H54 (cell line): Measurements from ENCODE around the gene PLIN1.

ENCODE experiments used
- DNase-seq: peaks from one replicate; pipeline ENCODE4 v3.0.0; 2011; ENCODE audit warnings: low spot score, mixed read lengths; ENCODE audit not compliant: insufficient read length
- FAIRE-seq: peaks from 3 replicates; lab custom pipeline; 2011; peaks lifted over from hg19 to GRCh38; lab: Jason Lieb, UNC
- POLR2A ChIP-seq: IDR thresholded peaks from 2 replicates; pipeline ENCODE4 v1.6.1; 2011; ENCODE audit warnings: low read depth, mild to moderate bottlenecking, low read length

The PLIN1 gene

DNA sequence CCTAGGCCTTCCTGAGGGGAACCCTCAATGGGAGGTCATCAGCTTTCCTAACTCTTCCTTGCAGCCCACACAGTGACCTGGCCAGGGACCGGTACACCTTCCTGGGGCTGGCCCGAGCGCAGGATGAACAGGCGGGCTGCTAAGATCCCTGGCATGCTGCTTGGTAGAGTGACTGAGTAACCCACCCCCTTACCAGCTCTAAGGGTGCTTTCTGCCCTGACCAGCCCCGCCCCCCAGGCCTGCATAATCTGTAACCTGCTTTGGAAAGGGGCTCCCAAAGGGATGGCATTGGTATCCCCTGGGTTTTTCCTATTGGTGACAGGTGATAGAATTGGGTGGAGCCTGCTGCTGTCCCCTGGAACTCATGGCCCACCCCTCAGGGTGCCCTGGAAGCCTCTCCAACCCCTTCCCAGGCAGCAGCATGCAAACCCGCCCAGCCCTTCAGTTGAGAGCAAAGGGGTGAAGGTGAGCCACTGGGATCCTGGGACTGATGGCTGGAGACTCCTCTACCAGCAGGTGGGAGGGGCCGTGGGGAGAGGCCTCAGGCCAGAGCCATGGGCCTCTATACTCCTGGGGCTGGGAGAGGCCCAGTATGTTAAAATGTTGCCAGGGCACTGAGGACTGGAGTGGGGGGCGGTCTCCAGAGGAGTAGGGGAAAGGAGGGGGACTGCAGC, 12.8 kb downstream of the PLIN1 start:
- TF ChIP-seq POLR2A: no peak
- no peak for DNase-seq
- no peak for FAIRE-seq

DNA sequence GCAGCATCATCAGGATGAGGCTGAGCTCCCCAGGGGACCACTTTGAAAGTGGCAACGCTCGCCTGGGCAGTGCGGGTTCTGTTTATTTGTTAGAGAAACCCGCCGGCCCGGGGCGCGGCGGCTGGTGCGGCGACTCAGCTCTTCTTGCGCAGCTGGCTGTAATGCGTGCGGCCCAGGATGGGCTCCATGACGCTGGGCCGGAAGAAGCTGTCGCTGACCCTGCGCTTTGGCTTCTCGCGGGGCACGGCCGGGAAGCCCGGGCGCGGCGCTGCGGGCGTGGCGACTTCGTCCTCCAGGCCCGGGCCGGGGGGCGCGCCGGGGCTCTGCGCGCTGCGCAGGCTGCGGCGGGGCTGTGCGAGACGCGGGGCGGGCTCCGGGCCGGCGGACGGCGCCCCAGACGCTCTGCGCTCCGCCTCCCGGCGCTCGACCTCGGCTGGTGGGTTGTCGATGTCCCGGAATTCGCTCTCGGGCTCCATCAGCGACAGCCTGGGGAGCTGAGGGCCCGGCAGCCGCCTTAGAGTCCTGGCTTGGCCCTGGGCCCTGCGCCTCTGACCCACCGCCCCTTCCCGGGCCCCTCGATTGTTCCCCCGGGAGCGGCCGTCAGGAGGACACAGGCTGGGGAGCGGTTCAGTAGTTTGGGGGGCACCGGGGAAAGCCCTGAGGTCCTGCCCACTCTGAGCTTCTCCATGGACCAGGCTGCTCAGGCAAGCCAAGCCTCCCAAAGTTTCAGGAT, 13.6 kb downstream of the PLIN1 start:
- no peak for TF ChIP-seq POLR2A
- no peak for FAIRE-seq
- DNase-seq: no peak

DNA sequence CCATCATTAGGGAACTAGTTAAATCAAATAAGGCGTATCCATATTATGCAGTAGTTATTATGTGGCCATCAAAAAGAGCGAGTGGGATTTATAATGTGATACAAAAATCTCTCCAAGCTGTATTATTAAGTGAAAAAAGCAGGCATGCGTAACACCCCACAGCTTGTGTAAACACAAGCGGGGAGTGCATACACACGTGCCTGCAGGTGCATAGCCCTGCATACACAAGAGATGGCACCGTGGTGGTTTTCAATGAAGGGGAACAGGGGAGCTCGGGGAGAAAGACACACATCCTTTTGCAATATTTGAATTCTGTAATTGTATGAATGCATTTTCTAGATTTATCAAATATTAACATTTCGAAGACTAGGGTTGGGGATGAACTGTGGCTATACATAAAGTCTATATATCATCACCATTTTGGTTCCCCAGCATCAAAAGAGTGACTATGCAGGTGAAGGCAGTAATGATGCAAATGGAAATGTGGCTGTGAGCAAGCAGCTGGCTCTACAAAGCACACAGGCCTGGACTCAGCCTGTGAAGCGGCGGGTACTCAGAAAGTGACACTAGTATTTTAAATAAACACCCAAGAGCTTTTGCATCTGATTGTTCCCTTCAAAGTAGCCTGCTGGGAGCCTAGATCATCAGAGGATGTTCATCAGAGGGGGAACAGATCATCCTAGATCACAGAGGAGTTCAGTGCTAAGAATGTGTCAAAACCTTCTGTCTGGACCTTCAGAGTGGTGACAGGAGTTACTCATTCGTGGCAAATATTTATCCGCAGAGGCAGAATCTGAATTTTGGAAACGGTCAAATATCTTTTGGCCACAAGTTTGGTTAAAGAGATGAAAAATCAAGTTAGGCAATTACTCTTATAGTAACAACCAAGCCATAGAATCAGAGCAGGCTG, 14.5 kb downstream of the PLIN1 start:
- FAIRE-seq (no peak), DNase-seq (no peak)
- no peak for TF ChIP-seq POLR2A

DNA sequence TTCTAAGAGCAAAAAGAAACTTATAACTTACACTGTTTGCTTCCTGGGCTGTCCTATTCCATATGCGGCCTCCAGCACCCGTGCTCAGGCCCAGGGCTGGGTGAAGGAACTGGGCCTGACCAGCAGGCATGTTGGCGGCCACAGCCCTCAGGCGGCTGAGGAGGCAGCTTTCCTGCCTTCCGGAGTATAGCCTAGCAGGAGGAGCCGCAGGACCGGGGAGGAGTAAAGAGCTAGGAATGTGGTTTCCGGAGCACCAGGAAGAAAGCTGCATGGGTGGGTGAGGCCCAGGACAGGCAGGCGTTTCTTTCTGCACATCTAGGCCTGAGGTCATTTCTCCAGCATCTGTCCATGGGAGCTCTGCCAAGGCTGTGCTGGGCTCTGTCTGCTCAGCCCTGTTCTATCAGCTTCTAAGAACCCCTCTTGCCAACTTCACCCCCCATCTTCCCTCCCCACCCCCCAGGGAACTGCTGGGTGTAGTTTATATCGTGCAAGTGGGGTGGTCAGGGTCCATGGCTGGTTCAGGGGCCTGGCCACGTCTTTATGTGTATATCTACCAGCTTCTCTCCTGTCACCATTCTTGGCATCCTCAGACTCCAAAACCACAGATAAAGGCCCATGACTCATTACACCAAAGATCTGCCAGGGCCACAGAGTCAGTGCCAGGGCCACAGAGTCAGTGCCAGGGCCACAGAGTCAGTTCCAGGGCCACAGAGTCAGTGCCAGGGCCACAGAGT, 16.1 kb downstream of the PLIN1 start:
- peak; percentile 92 for DNase-seq
- peak; percentile 81 for TF ChIP-seq POLR2A
- peak; percentile 15 for FAIRE-seq

DNA sequence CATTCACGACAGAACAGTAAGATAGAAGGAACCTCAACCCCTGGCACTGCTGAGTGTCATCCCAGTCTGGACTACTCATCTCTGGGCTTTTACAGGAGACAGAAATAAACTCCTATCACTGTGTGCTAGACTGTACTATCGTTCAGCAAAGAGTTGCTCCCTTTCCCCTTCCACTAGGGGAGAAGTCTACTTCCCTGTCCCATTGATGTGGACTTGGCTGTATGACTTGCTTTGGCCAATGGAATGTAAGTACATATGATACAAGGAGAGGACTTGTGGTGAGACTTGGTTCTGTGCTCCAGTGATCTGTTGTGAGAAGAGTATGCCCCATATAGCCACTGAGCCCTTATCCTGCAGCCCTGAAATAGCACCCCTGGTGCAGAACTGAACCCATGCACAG, 18.6 kb downstream of the PLIN1 start:
- TF ChIP-seq POLR2A: no peak
- FAIRE-seq (no peak), DNase-seq (no peak)

DNA sequence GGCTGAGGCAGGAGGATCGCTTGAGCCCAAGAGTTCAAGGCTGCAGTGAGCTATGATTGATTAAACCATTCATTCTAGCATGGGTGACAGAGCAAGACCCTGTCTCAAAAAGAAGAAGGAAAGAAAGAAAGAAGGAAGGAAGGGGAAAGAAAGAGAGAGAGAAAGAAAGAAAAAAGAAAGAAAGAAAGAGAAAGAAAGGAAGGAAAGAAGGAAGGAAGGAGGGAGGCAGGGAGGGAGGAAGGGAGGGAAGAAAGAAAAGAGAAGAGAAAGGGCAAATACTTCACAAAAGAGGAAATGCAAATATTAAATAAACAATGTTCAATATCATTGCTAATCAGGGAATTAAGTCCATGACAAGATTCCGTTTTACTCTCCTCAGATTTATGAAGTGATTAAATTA, 19.9 kb downstream of the PLIN1 start:
- DNase-seq (no peak), FAIRE-seq (no peak)
- TF ChIP-seq POLR2A: no peak

DNA sequence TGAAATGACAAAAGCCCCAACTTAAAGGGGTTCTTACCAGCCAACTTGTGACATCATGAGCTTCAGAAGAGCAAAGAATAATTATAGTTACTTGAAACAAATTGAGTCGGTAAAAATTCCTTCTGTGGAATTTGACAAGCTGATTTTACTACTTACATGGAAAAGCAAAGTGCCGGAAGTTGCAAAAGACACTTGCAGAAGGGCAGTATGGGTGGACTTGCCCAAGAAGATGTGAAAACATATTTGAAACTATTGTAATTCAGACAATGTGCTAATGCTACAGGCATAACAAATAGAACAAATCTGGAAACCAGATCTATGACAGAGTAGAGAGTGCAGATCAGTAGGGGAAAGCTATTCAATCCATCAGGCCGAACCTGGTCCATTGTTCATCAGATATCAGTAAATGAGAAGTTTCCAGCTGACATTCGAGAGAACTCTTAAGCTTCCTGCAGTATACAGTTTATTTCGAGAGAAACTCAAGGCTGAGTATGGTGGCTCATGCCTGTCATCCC, 21.4 kb downstream of the PLIN1 start:
- DNase-seq: no peak
- no peak for TF ChIP-seq POLR2A
- FAIRE-seq: no peak

DNA sequence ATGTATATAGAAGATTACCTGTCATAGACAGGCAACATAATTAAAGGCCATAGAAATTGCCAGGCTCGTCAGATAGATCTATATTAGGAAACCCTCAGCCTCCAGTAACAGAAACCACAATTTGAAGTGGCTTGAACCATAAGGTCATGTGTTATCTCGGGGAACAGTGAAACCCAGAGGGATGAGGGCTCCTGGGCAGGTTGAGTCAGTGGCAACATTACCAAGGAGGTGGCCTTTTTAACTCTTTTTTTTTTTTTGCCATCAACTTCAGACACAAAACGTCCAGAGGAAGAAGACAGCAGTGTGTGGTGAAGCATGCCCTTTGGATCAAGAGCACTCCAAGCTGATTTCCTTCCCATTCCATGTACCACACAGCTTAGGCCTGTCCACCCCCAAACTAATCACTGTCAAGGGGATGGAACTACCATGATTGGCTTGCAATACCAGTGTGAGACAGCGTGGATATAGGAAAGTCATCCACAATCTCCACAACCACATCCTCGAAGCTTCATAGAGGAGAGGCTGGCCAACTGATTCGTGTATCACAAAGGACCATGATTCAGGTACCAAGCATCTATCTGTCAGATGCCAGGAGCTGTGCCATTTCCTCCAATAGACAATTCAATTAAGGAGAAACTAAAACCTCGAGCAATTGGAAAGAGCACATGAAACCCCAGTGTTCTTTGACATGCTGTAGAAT, 22.9 kb downstream of the PLIN1 start:
- no peak for FAIRE-seq
- no peak for TF ChIP-seq POLR2A

DNA sequence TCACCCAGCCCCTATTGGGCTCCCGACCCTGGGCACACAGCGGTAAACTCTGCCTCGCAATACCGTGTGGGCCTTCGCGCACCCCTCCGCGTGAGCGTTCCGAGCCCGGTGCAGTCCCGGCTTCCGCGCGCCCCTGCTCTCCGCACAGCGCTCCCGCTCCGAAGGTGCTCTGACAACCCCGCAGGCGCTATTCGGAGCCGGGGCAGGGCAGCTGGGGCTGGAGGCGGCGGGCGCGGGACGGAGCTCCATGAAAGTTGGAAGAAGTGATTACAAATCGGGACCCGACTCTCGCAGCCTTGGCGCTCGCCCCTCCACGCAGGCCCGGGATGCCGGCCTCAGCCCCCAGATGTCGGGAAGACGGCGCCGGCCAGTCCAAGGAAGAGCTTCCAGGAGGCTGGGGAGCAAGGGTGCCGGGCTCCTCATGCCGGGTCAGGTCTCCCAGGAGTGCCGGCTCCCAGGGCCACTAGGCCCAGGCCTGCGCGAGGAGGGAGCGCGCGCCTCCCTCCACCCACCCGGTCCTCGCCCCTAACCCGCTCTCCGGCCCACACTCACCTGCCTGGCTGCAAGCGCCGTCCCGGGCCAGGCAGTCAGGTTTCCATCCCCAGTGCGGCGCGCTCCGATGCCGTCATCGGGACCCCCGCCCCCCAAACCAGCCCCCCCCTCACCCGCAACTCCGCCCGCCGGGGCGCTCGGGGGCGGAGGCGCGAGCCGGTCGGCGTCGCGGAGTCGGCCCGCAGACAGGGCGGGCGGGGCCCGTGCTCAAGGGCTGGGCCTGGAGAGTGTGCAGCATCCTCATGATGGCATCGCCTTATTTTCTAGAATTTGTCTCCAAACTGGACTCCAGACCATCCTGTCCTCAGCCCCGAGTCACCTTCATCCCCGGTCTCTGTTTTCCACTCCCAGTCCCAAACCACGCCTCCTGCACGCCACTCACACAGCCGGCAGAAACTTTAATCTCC, 24.0 kb downstream of the PLIN1 start, which contains the start of gene KIF7:
TSS of gene KIF7 (minus strand) at position 621 of the 959 bp plus-strand sequence. CDS start 2,537 bp downstream, outside the sequence.
- peak; percentile 61 for DNase-seq

More for the DNA sequence above, 22.9 kb downstream of the PLIN1 start:
- peak; percentile 35 for DNase-seq

DNA sequence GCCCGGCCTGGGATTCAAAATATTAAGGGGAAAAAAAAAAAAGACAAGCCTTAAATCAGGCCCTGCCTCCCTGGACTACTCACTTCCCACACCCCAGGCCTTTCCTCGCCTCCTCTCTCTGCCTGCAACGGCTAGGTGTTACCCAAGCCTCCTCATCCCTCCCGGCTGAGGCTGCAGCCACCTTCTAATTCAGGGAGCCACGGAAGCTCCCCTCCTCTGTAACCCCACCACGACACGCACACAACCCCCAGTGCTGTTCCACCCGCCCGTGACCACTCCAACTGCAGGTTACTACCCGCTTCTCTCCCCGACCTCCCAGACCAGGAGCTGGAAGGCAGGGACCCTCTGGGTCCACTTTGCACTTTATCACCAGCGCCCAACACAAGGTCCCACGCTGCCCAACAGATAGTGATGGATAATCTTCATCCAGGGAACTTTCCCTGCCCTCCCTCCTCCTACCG, 24.8 kb downstream of the PLIN1 start:
- TF ChIP-seq POLR2A: no peak
- no peak for FAIRE-seq
- DNase-seq: peak; percentile 59

More for the DNA sequence above, 24.0 kb downstream of the PLIN1 start, which contains the start of gene KIF7:
- no peak for FAIRE-seq
- peak; percentile 33; the same call in 1 of the 2 replicates for TF ChIP-seq POLR2A

DNA sequence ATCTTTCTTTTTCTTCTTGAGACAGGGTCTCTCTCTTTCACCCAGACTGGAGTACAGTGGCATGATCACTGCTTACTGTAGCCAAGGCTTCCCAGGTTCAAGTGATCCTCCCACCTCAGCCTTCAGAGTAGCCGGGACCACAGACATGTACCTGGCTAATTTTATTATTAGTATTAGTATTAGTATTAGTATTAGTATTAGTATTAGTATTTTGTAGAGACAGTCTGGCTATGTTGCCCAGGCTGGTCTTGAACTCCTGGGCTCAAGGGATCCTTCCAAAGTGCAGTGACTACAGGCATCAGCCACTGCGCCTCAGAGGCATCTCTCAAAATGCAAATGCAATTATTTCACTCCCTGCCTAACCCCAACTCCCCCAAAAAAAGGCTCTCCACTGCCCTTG, 25.6 kb downstream of the PLIN1 start:
- FAIRE-seq (no peak), DNase-seq (no peak)

More for the DNA sequence above, 25.6 kb downstream of the PLIN1 start:
- TF ChIP-seq POLR2A: no peak
